Skin of body (tissue), 2 donors: ENCODE data around the gene SHE. TPM values are rescaled to one million over a fixed set of nuclear protein-coding genes. Genes with fewer than 3 reads are reported as not detected.
A peak's percentile ranks its signal among the peaks of the same experiment; 100 is the strongest.

ENCODE experiments used
- DNase-seq: peaks from one replicate; lab custom pipeline; 2025; lab: John Stamatoyannopoulos, UW
- total RNA-seq: library from RNA; depleted of rRNA; stranded (reverse); fragments of >200 nt; gene quantifications from one replicate; pipeline ENCODE4 v1.2.3, GENCODE V29; 2014

Gene SHE
- total RNA-seq, 1 donor from 2014 or later, result 5.4 TPM

DNA sequence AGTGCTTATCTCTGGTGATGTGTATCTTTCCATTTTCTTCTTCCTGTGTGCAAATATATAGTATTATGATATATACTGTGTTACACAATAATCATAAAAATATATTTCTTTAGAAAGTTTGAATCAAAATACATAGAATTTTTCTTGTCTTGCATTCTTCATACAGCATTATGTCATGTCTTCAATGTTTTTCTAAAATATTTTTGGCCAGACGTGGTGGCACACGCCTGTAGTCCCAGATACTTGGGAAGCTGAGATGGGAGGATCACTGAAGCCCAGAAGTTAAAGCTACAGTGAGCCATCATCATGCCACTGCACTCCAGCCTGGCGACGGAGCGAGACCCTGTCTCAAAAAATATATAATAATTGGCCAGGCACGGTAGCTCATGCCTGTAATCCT lies 55.4 kb downstream of the SHE start:
- DNase-seq, result no peak

DNA sequence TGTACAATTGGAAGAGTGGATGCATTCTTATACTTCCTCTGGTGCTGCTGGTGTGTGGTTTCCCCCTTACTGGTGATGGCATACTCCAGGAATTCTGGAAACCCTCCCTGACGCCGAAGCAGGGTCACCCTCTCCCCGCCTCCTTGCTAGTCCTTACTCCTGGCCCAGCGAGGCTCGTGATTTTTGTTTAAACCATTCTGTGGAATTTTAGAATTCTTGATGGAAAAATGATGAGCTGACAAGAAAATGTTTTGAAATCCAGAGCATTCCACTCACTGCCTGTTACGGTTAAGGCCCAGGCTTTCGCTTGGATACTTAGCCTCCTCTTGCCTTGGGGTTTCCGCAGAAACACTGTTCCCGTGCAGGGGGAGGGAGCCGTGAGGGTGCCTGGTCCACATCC lies 55.9 kb downstream of the SHE start:
- no peak for DNase-seq

DNA sequence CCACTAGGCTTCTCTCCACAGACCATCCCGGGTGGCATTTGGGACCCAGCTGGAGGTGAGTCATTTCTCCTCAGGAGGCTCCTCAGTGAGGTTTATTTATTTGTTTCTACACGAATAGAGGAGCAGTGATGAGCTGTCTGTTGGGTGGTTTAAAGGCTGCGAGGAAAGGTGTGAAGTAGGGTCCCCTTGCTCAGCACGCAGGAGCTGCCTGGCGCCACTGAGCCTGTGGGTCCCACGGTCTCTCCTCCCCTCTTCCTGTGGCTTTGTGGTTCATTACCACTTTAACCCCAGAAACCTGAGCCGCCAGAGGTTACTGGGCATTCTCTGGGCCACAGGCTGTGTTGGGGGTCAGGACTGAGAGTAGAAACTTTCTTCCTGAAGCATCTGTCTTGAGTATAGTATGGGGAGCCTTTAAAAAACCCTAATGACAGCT lies 57.2 kb downstream of the SHE start:
- no peak for DNase-seq

DNA sequence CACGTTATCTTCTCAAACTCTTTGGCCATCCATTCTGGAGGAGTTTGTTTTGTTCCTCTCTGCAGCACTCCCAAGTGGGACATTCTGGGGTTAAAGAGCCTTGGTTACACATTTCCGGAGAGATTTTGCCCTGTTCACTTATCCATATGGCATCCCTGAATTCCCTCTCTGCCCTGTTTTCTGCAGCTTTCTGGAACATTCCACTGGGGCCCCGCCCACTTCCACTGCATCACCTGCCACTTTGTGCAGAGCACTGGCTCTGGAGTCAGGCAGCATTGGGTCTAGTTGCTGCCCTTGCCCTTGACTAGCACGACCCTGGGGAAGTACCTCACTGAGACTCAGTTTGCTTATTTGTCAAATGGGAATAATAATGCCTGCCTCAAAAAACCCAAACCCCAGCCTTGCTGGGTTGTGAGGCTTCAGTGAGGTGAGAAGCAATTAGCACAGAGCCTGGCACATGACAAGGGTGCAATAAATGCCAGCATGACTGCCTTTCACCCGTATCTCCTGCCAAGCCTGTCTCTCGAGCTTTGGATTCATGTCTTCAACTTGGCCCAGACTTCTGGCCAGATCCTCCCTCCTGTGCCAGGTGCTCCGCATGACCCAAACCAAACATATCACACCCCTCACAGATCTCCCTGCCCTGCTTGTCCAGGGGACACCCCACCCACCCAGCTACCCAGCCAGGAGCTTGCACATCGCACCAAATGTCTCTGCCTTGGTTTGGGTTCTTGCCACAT lies 58.8 kb downstream of the SHE start:
- no peak for DNase-seq

DNA sequence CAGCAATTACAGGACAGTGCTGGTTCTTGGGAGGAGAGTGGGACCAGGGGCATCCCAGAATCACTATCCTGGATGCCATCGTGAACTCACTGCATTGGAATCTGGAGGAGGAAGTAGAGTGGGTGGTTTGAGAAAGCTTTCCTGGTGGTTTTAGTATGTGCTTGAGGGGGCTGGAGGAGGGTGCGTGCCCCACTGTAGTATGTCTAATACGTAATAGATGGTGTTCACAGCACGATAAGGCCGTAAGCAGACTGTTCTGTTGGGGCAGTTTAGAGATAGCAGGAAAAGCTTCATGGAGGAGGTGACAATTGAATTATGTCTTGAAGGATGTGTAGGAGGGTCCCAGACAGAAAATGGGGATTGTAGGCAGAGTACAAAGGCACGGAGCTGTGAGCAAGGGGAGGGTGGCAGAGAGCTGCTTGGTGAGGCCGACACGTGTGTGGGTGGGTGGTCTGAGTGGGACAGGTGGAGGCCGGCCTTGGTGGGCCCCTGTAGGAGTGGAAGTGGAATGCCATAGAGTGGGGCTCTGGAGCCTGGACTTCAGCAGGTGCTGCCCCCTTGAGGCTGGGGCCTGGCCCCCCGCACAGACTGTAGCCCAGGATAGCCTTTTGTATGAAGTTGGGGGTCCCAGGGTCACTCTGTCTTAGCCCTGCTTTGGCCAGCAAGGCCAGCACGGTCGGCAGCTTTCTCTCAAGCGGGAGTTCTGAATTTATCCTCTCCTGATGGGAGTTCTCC lies 60.0 kb downstream of the SHE start:
- no peak for DNase-seq

DNA sequence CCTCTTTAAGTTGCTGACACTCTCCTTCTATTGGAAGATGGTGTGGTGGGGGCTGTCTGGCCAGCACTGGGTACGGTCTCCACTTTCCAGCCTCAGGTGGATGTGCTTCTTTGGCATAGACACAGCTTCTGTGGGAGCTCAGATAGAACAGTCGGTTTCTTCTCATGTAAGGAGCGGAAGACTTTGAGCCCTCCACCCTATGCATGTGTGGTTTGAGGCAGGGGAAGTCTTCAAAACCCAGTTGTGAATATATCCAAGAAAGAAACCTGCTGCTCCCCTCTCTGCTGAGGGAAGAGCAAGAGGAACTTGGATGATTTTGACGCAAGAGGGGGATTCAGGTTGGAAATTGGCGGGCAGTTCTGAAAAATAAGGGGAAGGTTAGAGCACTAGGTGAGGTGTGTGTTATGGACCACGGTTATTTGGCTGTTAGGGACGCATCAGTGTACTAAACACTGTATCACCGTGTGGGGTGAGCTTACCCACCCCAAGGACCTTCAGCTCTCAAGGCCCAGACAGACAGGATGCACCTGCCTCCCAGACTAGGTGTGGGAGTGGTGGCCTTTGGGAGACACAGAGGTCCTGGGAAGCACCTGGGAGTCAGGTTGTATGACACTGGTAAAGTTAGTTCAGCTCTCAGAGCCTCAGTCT lies 60.8 kb downstream of the SHE start:
- DNase-seq, result no peak

DNA sequence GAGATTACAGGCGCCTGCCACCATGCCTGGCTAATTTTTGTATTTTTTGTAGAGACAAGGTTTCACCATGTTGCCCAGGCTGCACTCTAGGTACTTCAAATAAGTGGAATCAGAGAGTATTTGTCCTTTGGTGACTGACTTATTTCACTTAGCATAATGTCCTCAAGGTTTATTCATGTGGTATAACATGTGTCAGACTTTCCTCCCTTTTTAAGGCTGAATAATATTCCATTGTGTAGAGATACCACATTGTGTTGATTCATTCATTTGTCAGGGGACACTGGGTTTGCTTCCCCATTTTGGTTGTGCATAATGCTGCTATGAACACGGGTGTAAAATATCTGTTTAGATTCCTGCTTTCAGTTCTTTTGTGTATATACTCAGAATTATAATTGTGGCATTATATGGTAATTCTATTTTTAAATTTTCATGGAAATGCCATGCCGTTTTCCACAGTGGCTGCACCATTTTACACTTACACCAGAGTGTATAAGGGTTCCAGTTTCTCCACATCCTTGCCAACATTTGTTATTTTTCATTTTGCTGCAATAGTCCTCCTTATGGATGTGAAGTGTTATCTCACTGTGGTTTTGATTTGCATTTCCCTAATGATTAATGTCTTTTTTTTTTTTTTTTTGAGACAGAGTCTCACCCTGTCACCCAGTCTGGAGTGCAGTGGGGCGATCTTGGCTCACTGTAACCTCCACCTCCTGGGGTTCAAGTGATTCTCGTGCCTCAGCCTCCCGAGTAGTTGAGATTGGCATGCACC lies 62.0 kb downstream of the SHE start:
- DNase-seq, result no peak

DNA sequence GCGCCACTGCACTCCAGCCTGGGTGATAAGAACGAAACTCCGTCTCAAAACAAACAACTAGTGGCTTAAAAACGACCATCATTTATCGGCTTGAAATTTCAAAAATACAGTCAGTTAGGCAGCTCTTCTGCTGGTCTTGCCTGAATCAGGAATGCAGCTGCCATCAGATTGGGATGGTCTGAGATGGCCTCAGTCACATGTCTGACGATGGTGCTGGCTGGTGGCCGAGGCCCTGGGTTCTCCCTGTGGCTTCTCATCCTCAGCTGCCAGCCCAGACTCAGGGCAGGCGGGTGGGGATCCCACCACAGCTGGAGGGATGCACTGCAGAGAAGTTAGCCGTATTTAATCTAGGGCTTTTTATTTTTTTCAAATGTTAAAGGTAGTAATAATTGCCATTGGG lies 65.8 kb downstream of the SHE start:
- DNase-seq, result no peak

DNA sequence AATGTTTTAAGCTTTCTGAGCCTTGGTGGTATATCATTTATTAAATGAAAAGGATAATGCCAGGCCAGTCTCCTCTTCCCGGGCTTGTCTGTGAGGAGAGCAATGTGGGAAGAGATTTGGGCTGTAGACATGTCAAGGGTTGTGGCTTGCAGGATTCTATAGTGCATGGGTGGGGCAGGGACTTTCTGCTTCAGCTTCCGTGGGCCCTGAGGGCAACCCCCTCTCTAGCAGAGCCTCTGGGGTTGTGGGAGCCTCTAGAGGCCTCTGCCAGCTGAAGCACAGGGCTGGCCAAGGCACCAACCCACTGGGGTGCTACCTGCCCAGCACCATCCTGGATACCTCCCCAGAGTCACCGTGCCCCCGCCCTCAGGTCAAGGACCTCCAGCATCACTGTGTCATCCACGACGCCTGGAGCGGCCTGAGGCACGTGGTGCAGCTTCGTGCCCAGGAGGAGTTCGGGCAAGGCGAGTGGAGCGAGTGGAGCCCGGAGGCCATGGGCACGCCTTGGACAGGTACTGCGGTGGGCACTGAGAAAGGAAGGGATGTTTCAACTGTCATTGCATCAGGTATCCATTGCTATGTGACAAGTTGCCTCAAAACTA lies 66.5 kb downstream of the SHE start:
- no peak for DNase-seq

DNA sequence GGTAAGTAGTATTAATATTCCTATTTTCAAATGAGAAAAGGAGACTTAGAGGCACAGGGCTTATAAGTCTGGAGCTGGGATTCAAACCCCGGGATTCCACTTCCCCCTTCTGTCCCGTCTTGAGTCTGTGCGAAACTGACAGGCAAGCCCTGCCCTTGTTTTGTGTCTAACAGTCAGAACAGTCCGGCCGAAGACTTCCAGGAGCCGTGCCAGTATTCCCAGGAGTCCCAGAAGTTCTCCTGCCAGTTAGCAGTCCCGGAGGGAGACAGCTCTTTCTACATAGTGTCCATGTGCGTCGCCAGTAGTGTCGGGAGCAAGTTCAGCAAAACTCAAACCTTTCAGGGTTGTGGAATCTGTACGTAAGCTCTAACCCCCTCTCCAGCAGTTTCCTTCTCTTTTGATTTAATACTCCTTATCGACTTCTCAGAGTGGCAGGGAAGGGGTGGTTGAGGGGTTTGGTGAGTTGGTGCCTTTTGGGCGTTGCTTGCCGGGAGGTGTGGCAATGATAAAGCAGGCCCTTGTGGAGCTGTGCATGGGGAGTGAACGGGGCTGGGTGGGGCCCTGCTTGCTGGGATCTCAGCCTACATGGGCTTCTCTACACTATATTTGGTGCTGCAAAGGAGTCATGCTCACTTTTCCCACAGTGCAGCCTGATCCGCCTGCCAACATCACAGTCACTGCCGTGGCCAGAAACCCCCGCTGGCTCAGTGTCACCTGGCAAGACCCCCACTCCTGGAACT lies 67.7 kb downstream of the SHE start:
- DNase-seq, result peak; percentile 53

DNA sequence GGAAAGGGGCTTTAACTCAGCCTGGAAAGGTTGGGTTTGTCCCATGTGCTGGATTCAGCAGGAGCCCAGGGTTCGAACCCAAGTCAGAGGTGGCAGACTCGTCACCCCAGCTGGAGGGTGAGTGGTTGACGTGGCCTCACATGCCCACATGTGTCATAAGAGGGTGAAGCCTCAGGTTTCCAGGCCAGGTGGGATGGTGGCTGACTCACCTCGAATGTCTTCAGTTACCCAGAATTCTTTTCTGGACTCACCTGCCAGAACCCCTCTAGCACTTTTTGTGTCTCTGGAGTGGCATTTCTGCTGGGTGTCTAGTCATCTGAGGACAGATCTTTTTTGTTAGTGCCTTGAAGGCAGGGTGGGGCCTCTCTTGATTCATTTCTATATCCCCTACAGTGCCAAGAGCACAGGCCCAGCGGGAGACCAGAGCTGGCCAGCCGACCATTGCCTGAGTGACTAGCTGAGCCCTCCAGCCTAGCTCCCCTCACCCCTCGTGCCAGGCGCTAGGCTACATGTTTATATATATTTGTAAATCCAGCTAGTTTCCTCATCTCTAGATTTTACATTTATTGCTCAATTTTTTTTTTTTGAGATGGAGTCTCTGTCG lies 68.9 kb downstream of the SHE start:
- no peak for DNase-seq

DNA sequence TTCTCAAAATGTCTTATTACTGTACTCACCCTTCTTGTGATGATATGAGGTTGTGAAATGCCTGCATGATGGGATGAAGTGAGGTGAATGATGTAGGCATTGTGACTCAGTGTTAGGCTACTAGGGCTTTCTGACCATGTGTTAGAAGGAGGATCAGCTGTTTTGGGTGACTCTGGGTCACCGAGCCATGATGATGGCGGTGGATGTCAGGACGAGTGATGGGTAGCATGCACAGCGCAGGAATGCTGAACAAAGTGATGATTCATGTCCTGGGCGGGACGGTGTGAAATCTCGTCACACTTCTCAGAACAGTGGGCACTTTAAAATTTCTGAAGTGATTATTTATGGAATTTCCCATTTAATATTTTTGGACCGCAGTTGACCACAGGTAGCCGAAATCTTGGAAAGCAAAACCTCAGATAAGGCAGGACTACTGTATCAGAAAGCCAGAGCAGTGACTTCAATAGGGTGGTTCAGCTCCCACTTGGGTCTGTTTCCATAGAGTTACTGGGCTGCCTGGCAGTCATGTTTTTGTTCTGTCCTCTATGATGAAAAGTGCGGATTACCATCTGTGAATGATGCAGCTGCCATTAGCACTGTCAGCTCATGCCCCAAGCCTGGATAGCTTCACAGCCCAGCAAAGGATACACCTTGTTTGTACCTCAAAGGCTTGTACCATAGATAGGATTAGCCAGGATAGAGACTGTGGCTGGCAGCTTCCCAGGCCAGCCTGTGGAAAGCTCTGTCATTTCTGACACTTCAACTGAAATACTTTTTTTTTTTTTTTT lies 70.4 kb downstream of the SHE start:
- no peak for DNase-seq

DNA sequence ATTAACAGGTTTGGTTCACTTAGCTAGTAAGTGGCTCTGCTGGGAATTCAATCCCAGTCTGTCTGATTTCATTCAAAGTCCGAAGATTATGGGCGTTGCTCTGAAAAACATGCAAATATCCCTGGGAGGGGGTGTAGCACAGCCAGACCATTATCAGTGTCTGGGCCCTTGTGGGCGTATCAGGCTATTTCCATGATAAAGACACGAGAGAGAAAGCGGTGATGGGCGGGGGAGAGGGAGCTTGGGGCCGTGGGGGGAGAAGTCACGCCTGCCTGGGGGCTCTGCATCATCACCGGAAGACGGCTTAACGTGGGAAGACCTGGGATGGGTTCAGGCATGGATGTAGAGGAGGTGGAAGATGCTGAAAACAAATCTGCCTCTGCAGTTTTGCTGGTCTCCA lies 71.3 kb downstream of the SHE start:
- no peak for DNase-seq

DNA sequence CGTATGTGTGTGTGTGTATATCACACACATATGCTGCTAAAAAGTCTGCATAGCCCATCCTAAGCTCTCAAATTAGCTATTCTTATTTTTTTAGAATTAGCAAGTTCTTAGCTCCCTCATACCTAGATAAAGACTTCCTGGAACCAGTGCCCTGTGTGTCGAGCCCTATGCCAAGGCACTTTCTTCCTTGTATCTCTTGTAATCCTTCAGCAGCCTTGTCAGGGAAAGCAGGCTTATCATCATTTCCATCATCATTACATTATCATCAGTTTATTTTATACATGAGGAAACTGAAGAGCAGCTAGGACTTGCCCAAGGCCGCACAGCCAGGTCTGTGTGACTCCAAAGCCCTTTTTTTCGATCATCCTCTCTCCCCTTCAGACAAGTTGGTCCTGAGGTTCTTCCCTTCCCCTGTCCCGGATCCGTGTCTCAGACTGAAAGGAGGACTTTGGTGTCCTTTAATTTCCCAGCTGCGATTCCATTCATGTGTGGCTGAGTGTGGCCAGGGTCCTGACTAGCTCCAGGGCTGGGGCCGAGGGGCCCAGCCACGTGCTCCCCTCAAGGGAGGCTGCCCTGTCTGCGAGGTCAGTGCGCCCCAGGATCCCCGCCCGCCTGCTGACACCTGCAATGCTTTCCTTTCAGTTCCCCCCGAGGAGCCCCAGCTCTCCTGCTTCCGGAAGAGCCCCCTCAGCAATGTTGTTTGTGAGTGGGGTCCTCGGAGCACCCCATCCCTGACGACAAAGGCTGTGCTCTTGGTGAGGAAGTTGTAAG lies 72.2 kb downstream of the SHE start:
- no peak for DNase-seq
